DMS153 (cell line): Measurements from ENCODE around the gene PDE7B.

Experiments used
- DNase-seq: peaks from one replicate; lab custom pipeline; 2025; lab: John Stamatoyannopoulos, UW

Gene PDE7B

DNA sequence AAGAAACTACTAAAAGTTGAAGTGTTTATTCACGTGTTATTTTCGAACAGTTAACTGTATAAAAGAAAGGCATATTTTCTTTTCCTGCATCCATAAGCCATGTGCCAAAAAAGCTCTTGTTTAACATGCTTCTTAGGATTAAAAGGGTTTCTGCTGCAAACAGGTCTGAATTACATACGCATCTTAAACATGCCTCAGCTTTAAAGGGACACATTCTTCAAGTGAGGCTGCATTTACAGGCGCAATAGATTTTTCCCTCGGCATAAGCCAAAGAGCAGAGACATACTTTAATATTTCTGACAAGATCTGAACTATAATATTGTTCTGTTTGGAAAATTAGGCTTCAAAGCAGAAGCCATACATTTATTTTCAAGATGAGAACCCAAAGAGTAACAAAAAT is 39.4 kb downstream of the PDE7B start:
- no peak for DNase-seq

DNA sequence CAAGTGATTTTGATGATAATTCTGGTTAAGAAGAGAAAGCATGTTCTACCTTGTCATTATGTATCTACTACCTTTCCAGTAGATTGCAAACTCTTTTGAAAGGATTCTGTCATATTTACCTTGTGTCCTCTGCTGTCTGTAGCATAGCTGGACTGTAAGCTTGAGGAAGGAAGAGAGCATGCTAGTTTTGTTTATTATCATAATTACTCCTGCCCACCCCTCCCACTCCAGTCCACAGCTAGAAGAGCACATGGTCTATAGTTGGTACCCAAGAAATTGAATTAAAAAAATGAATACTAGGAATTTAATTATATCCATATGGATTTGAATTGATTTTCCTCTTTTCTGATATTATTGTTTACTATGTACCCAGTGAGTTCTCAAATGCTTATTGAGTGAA is 40.2 kb downstream of the PDE7B start:
- DNase-seq: no peak

DNA sequence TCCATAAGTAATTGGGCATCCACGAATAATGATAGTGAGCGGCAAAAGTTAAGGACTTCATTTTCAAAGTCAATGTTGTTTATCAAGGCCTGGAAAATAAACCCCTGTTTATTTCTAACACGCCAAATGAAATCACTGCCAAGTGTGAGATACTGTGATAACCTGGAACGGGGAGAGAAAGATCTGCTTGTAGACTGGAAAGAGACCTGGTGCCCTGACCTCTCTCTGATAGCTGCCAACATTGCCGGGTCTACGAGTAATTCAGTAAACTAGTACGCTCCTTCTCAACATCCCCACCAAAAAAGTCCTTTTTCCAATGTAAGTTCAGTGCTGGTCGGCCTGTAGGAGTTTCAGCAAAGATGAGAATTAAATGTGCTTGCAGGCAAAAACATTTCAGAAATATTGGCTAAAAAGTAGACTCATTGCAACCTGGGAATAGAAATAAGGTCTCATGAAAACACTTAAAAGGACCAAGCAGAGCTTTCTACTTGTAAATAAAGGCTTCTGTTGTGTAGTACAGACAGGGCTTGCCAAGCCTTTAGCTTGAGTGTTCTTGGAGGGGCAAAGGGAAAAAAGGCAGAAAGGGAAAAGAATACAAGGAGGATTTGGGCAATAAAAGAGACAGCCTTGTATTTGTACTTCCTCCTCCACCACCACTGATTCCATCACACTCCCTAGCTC is 43.9 kb downstream of the PDE7B start:
- no peak for DNase-seq

DNA sequence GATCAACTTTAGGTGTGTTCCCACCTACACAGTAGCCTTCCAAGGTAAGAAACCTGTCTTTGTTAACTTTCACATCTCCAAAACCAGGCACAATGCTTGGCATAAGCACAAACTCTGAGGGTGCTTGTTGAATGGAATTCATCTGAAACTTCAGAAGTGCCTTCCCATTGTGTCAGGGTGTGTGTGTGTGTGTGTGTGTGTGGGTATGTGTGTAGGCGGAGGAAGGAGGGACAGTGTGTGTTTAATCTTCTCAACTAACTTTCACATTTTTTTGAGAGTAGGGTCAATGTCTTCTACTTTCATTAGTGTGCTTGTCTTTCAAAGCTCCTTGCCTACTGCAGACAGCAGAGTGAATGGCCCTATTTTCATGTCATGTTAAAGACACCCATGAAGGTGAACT is 45.6 kb downstream of the PDE7B start:
- DNase-seq: no peak

DNA sequence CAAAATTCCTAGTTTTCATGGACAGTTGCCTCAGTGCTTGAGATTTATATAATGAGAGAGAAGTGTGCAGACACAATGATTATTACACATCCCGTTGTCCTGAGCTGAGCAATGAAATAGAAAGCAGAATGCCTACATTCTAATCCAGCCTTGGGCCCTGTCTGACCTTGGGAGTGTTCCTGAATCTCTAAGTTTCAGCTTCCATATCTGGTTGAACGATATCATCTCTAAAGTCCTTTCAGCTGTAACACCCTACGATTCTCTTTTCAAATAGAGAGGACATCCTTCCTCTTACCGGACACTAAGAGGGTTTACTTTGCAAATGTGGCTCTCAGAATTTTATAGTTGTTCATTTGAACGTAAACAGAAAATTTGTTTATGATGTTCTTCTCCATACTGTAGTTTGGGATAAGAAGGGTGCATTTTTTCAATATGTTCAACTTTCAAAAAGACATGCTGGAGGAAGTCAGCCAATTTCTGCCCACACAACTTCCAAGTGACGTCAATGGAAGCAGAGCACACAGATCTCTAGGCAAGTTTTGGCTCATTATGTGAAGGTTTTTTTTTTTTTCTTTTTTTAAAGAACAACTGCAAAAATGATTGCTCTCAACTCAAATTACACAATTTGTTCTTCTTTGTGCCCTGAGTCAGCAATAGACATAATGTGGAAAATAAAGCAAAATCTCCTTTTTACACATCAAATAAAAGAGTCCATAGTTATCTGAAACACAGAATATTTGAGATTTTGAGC is 50.4 kb downstream of the PDE7B start:
- no peak for DNase-seq

DNA sequence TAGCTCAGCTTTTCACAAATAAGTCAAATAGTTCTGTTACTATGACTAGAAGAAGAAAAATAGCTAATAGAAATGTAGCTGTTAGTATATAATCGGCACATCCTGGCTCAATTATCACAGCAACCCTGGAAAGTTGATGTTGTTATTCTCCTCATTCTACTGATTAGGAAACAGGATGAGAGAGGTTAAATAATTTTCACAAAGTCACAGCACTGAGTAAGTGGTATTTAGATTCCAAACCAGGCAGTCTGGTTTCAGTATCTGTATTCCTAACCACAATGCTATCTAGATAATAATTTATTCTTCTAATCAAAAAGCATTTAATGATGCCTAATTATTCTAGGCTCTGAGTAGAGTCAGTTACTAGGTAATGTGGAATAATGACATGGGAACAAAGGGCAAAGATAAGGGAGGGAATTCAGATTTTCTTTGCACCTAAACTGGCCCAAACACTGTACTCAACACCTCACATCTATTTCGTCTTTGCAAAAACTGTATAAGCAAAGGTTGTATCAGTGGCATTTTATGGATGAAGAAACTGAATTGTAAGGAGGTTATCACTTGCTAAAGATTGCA is 51.3 kb downstream of the PDE7B start:
- DNase-seq: no peak

DNA sequence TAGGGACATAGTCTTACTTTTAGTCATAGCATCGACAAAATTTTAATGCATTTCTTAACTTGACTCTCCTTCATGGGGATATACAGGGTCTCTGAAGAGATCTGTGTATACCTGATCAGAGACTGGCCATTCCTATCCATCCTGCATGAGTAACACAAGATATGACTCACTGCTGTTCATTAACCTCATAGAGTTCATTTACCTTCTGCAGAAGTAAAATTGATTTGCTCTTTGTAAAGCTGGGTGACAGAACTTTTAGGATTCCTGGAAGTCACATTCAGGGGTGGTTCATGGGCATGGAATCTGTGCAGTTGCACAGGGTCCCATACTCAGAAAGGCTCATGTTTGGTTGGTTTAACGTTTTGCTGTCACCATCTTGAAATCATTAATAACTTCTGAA is 53.2 kb downstream of the PDE7B start:
- DNase-seq: no peak

DNA sequence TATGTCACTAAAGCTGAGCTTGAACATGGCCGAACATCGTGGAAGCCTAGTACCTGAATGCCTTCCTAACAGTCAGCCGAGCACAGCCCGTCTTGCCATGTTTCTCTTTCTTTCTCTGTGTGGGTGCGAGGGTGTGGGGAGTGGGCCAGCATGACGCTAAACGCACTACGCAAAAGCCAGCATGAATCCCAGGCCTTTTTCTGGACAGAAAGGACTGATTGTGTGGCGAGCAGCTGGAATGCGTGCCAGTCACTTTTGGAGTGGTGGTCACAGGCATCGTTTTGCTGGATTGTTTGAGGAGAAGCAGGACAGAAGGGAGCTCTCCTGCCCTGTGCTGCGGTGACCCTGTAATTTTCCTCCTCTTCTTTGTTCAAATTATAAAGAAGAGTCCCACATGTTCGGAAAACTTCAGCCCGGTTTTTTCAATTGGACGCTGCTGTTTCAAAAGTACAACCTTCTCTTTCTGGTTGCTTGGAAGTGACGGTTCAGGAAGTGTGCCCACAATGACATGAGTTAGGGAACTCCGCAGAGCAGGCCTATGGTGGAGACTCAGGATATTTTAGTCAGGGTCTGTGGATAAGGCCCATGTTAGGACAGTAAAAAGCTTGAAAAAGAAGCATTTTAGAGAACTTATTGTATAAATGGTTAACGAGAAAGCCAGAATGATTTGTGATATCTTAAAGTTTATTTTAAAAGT is 54.3 kb downstream of the PDE7B start:
- no peak for DNase-seq

DNA sequence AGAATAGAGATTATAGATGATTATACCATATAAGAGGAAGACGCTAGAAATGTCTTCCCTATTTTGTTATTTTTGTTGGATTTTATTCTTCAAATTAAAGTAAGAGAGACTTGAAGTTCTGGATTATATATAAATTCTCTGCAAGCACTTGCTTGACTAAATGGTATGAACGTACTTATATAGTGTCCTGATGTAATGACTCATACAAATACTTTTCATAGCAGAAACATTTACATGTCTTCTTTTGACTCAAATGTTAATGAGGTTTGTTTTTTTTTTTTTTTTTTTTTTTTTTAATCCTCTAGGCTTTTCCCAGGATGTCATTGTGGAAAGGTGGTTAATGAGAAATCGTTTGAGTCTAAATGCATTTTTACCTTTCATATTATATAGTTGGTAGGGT is 55.0 kb downstream of the PDE7B start:
- DNase-seq: no peak

DNA sequence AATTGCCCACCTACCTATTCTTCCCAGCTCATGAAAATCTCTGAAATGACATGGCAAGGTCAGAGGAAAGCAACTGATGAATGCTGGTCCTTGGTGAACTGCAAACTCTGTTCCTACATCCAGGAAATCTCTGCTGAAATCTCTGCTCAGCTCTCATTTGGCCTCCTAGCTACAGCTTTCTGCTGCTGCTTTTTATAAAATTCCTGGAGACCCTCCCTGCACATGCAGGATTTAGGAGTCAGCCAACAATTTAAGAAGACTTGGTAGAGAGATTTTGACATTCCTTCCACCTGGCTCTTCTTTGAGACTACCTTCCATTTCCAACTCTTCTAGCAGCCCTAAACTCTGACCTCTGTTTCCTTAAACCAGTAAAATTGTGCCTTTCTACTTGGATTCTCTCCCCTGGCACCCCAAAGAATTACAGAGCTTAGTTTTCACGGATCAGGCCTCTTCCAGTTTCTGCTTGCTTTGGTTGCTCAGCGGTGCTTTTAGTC is 55.5 kb downstream of the PDE7B start:
- no peak for DNase-seq

DNA sequence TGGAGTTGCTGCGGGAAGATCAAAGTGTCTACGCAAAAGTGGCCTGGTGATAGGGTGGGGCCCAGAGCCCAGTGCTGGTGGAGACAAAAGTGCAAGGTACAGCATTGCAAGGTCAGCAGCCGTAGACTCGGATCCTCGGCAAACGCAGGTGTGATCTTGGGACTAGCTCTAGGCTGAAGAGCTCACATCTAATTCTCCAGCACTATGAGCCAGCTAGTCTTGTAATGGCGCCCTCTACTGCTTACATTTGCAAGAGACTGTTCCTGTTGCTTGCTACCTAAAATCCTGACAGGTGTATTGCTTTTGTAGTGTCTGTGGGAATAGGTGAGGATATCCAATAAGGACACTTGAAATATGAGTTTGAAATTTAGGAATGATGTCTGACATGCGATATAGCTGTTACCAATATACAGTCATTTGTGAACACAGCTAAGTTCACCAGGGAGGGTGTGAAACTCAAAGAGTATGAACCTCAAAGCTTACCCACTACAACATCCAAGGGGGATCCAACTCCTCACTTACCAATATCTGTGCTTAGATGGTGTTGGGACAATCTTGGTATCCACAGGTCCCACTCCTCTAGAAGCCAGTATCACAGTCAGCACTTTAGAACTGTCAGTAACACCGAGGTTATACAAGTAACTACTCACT is 58.4 kb downstream of the PDE7B start:
- peak; percentile 49 for DNase-seq

DNA sequence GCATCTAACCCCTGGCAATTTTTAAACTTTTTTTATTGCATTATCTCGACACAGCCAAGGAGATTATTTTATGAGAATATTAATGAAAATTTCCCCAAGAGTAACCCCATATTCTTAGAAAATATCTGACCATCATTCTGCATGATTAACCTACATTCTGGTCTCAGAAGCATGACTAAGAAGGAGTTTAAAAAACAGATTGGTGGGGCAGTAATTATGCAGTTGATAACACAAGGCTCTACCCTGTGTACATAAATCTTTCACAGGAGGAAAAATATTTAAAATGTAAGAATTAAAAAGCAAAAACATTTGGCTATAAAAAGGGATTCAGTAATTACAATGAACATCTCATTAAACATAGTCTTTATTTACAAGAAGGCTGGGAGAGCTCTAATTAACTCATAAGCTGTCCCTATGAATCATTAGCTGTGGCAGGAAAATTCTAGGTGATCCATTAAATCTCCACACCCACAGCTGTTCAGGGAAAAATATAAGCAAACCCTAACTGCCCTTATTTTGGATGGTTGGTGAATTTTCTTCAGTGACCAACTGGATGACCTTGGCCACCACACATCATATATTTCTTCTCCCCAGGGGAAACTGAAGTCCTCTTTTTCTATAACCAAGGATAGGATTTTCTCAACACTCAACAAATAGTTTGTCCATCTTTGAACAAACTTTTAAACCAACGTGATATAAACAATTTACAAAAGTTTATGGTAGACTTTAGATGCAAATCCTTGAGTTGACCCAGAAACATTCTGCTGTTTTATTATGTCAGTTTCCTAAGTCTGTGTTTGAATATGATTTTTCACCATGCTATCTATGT is 59.5 kb downstream of the PDE7B start:
- DNase-seq: no peak

DNA sequence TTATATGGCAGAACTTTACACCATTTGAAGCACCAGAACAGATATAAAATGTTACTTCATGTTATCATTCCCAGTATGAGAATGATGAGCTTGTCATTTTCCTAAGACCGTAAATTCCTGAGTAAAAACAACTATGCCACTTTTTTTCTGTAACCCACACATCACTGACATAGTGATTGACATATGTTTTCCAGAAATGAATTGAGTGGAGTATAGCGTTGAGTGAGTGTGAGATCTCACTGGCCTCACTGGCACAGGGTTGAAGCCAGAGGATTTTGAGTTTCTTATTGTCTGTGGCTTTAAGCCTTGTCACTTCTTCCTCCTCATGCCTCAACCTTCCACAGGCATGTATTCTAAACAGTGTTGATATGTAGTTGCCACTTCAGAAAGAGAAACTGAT is 62.3 kb downstream of the PDE7B start:
- DNase-seq: no peak

DNA sequence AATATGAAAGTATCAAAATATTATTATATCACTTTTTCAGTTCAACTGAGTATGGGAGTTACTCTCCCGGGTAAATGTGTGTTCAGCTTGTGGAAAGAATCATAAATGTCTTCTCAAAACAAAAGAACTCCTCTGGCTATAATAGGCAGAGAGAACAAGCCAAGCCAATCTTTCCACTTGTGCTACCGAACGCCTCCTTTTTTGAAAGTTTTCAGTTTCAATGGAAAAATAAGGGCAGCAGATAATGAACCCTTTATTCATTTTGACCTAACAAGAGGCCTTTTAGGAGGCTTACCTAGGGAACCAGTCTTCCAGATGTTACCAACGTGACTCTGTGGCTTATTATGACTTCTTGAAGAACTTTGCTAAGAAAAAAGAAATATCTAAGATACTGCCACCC is 67.5 kb downstream of the PDE7B start:
- DNase-seq: no peak

DNA sequence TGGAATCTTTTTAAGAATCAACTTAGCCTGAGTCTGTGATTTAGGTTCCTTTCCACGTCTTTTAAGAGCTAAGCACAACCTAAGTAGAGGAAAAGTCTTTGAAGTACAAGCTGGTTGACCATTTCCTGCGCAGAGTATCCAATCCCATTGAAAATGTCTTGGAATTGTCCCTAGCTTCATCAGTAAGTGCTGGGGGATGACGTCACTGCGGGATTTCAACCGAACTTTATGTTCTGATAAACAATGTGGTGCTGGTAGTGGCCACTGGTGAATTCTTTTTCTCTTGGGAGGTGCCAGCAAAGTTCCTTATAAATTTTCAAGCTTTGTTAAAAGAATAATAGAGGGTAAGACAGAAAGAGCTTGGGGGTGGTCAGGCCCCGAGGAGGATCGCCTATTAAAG is 69.2 kb downstream of the PDE7B start:
- DNase-seq: no peak

DNA sequence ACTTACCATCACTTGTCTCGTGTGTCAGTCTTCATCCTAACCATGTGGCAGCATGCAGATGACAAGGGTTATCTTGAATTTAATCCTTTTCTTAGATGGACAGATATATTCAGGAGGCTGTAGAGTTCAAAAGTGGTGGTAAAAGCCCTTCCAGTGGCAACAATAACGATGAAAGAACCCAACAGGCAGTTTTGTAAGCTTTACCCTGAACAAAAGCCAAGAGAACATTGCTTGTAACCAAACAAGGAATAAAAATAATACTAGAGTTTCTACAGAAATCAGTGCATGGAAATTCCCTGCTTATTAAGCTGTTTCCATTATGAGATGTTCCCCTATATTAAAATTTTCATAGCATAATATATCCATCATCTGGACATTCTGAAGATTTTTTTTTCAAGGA is 69.7 kb downstream of the PDE7B start:
- no peak for DNase-seq

DNA sequence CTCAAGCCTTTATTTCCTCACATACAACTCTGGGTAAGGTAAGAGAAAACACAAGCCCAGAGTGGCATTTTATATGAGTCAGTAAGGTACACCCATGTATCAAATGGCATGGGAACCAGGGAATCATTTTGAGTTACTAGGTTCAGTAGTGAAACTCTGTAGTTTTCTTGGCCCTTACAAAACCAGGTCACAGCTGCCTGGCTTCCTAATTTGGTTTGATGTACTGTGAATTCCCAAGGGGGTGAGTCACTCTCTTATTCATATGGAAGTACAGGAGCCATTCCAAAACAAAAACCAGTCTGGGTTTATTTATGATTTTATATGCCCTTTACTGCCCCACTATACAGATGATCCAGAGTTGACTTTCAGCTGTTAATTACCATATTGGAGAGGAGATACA is 70.7 kb downstream of the PDE7B start:
- peak; percentile 51 for DNase-seq

DNA sequence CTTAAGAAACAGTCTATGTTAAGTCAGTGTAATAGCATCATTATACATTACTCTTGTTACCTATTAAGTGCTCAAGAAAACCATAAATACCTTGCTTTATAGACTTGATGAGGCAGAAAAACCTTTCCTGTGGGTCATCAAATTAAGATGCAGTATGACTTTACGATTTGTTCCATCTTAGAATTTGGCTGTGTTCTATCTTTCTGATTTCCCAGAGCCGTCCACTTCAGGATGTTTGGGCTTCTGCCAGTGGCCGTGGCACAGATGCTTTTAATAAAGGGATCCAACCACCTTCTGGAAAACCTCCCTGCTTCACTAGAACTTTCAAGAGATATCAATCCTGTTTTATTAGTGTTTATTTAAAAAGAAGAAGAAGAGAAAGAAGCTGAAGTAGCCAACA is 71.2 kb downstream of the PDE7B start:
- no peak for DNase-seq

DNA sequence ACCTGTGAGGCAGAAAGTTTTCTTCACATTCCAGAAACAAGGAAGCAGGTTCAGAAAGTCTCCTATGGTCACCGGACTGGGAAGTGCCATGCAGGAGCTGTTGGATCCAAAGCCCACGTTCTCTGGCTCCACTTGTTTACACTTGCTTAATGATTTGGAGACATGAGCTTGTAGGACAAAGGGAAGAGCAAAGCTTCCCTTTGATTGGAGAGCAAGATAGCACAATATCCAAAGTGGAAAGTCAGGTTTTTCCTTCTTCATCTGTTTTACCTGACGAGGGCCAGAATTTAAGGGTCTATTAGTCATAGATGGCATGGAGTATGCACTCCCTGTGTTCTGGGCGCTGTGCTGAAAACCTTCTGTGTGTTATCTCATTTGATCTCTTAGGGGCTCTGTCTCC is 81.2 kb downstream of the PDE7B start:
- peak; percentile 61 for DNase-seq

DNA sequence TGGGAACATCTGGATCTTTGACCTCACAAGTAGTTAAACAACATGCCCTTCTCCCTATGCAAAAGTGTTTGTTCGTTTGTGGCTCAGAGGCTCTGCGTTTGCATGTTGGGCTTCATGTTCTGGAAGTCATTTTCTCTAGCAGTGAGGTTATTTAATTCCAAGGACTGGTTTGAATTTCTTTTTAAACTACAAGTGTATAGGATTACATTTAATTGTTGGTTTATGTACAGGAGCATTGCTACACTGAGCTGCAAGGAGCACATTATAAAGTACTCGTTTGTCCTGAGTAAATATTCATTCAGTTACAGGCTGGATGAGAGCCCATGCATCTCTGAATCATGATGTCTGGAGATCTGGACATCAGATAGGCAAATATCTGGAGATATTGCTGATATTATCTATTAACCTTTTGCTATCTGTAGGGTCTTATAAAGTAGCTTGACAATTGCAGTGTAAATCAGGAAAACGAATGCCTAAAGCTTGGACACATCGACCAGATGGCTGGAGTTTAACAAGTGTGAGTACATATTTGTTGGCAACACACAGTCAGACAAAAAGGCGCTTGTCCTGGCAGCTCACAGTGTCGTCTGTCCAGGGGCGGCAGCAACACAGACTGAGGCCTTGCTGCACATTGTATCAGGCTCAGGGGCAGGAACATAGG is 84.6 kb downstream of the PDE7B start:
- DNase-seq: peak; percentile 39

DNA sequence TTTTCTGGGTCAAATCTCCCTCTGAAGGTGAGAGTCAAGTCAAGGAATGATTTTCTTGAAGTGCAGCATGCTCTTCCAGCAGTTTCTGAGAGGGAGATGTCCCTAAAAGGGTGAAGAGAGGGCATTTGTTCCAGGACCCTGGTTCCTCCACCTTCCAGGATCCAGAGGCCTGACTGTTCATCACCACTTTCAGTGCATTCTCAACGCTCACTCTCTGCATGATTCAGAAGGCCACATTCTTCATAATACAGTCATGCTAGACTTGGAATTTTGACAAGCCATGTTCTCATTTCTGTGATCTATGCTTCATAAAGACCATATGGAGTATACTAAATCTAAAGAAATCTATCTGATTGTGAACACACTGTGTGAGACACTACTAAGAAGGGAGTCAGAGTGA is 85.1 kb downstream of the PDE7B start:
- no peak for DNase-seq
